HCT116 (cell line): ENCODE measurements around the gene DAAM2. TPM values are rescaled to one million over a fixed set of nuclear protein-coding genes. Genes with fewer than 3 reads are reported as not detected.

Experiments
- ATAC-seq: fragments of 200-7000 bp; cut with Tn5 transposase; 2 replicates; pipeline ENCODE4 v1.9.1; 2020; ENCODE audit warnings: mild to moderate bottlenecking, moderate library complexity
- BruUV-seq: library from RNA; stranded (reverse); fragments of 400-500 nt; replicated peaks from 2 replicates; lab custom pipeline; 2021; lab: Mats Ljungman, UMichigan
- CTCF ChIA-PET: fragments of 300-600 bp; sonication (Branson Sonifier 250); formaldehyde crosslinking; loops from one replicate; lab custom pipeline; 2021; ENCODE audit warnings: antibody characterized with exemption; lab: Charles Lee
- POLR2A ChIA-PET: fragments of 300-600, 350-600 bp; sonication (Branson Sonifier 250); formaldehyde crosslinking; loops from one replicate; lab custom pipeline; 2021; ENCODE audit warnings: antibody characterized with exemption; lab: Charles Lee
- RAD21 ChIA-PET, 2 experiments: fragments of 300-600 bp; sonication (Branson Sonifier 250); formaldehyde crosslinking; loops; one replicate each; lab custom pipeline; 2023; ENCODE audit warnings: low total read pairs in 2 of 2; ENCODE audit not compliant: uncharacterized antibody in 2 of 2, unreplicated experiment in 2 of 2, low non-redundant PET in 1 of 2; lab: Charles Lee
- DNase-seq: peaks from one replicate; pipeline ENCODE4 v3.0.0-alpha.2; 2010; ENCODE audit warnings: low read depth, low spot score
- H2AFZ ChIP-seq: fragments of 200-600 bp; shearing (Covaris generic), sonication (generic); 2 replicates; pipeline ENCODE4 v1.6.1; 2017; ENCODE audit warnings: low read depth, mixed run types, mixed read lengths, antibody characterized with exemption, low read length; ENCODE audit not compliant: poor library complexity, severe bottlenecking
- H3K27ac ChIP-seq: 2 replicates; pipeline ENCODE4 v1.5.1; 2012; ENCODE audit warnings: low read depth, low read length
- H3K27me3 ChIP-seq: fragments of 200-600 bp; sonication (generic); 2 replicates; pipeline ENCODE4 v1.6.1; 2016; ENCODE audit warnings: mixed run types, low read length, mixed read lengths; ENCODE audit not compliant: insufficient read depth
- H3K36me3 ChIP-seq, 2 experiments: fragments of 200-500 bp in 1 of 2; fragments of 200-600 bp in 1 of 2; sonication (Bioruptor generic) in 1 of 2; sonication (generic) in 1 of 2; 2 replicates each; pipeline versions ENCODE4 v1.5.1 to v1.6.1; 2014 to 2016; ENCODE audit warnings: low read length in 2 of 2, inconsistent platforms in 1 of 2, mixed read lengths in 1 of 2, mixed run types in 1 of 2; ENCODE audit not compliant: insufficient read depth in 2 of 2, control insufficient read depth in 1 of 2
- H3K4me1 ChIP-seq, 2 experiments: fragments of 200-600 bp in 1 of 2; sonication (generic) in 1 of 2; 2 replicates each; pipeline versions ENCODE4 v1.5.1 to v1.6.1; 2012 to 2017; ENCODE audit warnings: low read length in 2 of 2, inconsistent platforms in 1 of 2, mild to moderate bottlenecking in 1 of 2, mixed read lengths in 1 of 2, mixed run types in 1 of 2, moderate library complexity in 1 of 2; ENCODE audit not compliant: insufficient read depth in 2 of 2, control insufficient read depth in 1 of 2
- H3K4me2 ChIP-seq: fragments of 200-600 bp; sonication (generic); 2 replicates; pipeline ENCODE4 v1.6.1; 2017; ENCODE audit warnings: mixed run types, low read length, mixed read lengths
- H3K4me3 ChIP-seq, 2 experiments: fragments of 200-600 bp in 1 of 2; sonication (generic) in 1 of 2; replicated peaks in 1 of 2; 2 replicates each; pipeline ENCODE4 v1.5.1; 2011 to 2016; ENCODE audit warnings: low read length in 2 of 2, control low read depth in 1 of 2, low read depth in 1 of 2, mild to moderate bottlenecking in 1 of 2, mixed read lengths in 1 of 2, mixed run types in 1 of 2
- H3K79me2 ChIP-seq: fragments of 200-600 bp; sonication (generic); 2 replicates; pipeline ENCODE4 v1.6.1; 2017; ENCODE audit warnings: mild to moderate bottlenecking, mixed run types, low read length, moderate library complexity, mixed read lengths; ENCODE audit not compliant: insufficient read depth
- H3K9ac ChIP-seq: fragments of 200-600 bp; sonication (generic); 2 replicates; pipeline ENCODE4 v1.6.1; 2016; ENCODE audit warnings: low read length, mixed read lengths
- H3K9me2 ChIP-seq: fragments of 200-600 bp; sonication (generic), shearing (Covaris generic); 2 replicates; pipeline ENCODE4 v1.6.1; 2017; ENCODE audit warnings: mixed run types, mild to moderate bottlenecking, moderate library complexity; ENCODE audit not compliant: insufficient read depth
- H3K9me3 ChIP-seq, 2 experiments: fragments of 200-500 bp in 1 of 2; fragments of 200-600 bp in 1 of 2; sonication (Bioruptor generic) in 1 of 2; sonication (generic) in 1 of 2; 2 replicates each; pipeline ENCODE4 v1.6.1; 2014 to 2017; ENCODE audit warnings: low read length in 2 of 2, mixed read lengths in 2 of 2, inconsistent platforms in 1 of 2, low read depth in 1 of 2, mild to moderate bottlenecking in 1 of 2, mixed run types in 1 of 2, moderate library complexity in 1 of 2; ENCODE audit not compliant: control insufficient read depth in 1 of 2, insufficient read depth in 1 of 2
- H4K20me1 ChIP-seq: fragments of 200-600 bp; sonication (generic), shearing (Covaris generic); 2 replicates; pipeline ENCODE4 v1.6.1; 2017; ENCODE audit warnings: mixed run types, mild to moderate bottlenecking, moderate library complexity; ENCODE audit not compliant: insufficient read depth
- CBX3 ChIP-seq: IDR thresholded peaks from 2 replicates; pipeline ENCODE4 v1.6.1; 2012; ENCODE audit warnings: low read depth
- CEBPB ChIP-seq: IDR thresholded peaks from 2 replicates; pipeline ENCODE4 v1.6.1; 2012; ENCODE audit warnings: low read depth
- EGR1 ChIP-seq: IDR thresholded peaks from 2 replicates; pipeline ENCODE4 v1.6.1; 2012; ENCODE audit warnings: low read depth
- ELF1 ChIP-seq: IDR thresholded peaks from 2 replicates; pipeline ENCODE4 v1.6.1; 2012; ENCODE audit warnings: low read depth, borderline replicate concordance
- EZH2 ChIP-seq: fragments of 200-600 bp; sonication (generic); IDR thresholded peaks from 2 replicates; pipeline ENCODE4 v1.6.1; 2017; ENCODE audit warnings: antibody characterized with exemption, mixed run types
- EZH2phosphoT487 ChIP-seq: fragments of 200-600 bp; IDR thresholded peaks from 2 replicates; pipeline ENCODE4 v1.6.1; 2018; ENCODE audit warnings: antibody characterized with exemption, borderline replicate concordance
- FOSL1 ChIP-seq: IDR thresholded peaks from 2 replicates; pipeline ENCODE4 v1.6.1; 2012; ENCODE audit warnings: low read depth
- POLR2AphosphoS5 ChIP-seq: IDR thresholded peaks from 2 replicates; pipeline ENCODE4 v1.6.1; 2011; ENCODE audit warnings: mild to moderate bottlenecking, low read depth, low read length, moderate library complexity
- SIN3A ChIP-seq: IDR thresholded peaks from 2 replicates; pipeline ENCODE4 v1.6.1; 2012; ENCODE audit warnings: low read depth
- SRF ChIP-seq: IDR thresholded peaks from 2 replicates; pipeline ENCODE4 v1.6.1; 2012; ENCODE audit warnings: low read depth
- YY1 ChIP-seq: IDR thresholded peaks from 2 replicates; pipeline ENCODE4 v1.6.1; 2011; ENCODE audit warnings: low read length, low read depth, moderate library complexity, mild to moderate bottlenecking; ENCODE audit not compliant: insufficient replicate concordance; ENCODE audit errors: extremely low read depth
- intact Hi-C: fragments of 100-400 bp; cut with micrococcal nuclease; formaldehyde crosslinking; loops from 2 replicates; pipeline ENCODE4 v1.10.0; 2022
- total RNA-seq: library from RNA; stranded (reverse); gene quantifications from one replicate; pipeline ENCODE4 v1.2.1, GENCODE V29; 2021; ENCODE audit not compliant: unreplicated experiment
- TF ChIP-seq, protein P1 (sequence below), 3 experiments: fragments of 200-600 bp in 1 of 3; sonication (generic) in 1 of 3; IDR thresholded peaks in 2 of 3; conservative IDR thresholded peaks in 1 of 3; 2 replicates each; pipeline ENCODE4 v1.5.1; 2012 to 2017; ENCODE audit warnings: low read depth in 2 of 3, low read length in 2 of 3, antibody characterized with exemption in 1 of 3, borderline replicate concordance in 1 of 3, control low read depth in 1 of 3, mild to moderate bottlenecking in 1 of 3, mixed read lengths in 1 of 3, mixed run types in 1 of 3, moderate library complexity in 1 of 3; ENCODE audit not compliant: insufficient read depth in 1 of 3
- TF ChIP-seq, protein P2 (sequence below): IDR thresholded peaks from 2 replicates; pipeline ENCODE4 v1.6.1; 2011; ENCODE audit warnings: mild to moderate bottlenecking, low read length, moderate library complexity; ENCODE audit not compliant: insufficient replicate concordance; ENCODE audit errors: extremely low read depth
- TF ChIP-seq, protein P3 (sequence below): IDR thresholded peaks from 2 replicates; pipeline ENCODE4 v1.6.1; 2012; ENCODE audit warnings: low read depth

Gene DAAM2
- total RNA-seq, 1 experiment from 2014 or later, result not detected

DNA sequence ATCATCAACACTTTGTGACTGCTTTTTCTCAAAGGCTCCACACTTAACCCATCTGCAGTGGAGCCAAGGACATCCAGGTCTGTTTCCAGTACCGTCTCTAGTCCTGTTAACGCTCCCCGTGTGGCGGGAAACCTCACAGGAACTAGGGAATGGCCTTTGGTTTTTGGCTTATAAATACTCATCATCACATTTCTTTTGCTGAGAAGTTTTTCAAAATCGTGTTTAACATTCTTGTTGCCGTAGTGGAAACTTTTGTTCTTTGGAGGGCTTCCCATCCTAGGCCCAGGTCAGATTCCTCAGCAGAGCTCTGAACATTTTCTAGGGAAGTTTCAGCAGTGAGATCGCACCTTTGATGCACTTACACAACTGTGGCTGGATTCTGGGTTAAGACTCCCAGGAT is 24.6 kb downstream of the DAAM2 start:
- ChIA-PET POLR2A (no interaction called here), CTCF (no interaction called here), RAD21 (no interaction called here)
- DNase-seq (no peak), ATAC-seq (no peak)
- H3K9me2 ChIP-seq, result no peaks in the 10 kb centered on the region
- H4K20me1 ChIP-seq, result no peaks in the 10 kb centered on the region
- H3K4me3 ChIP-seq, result no peak overlapping the region
- no peak overlapping the region for H2AFZ ChIP-seq
- no peaks in the 10 kb centered on the region for H3K36me3 ChIP-seq
- H3K27me3 ChIP-seq, result peaks cover 42% of the 10 kb centered on the region
- H3K9me3 ChIP-seq, result no peaks in the 10 kb centered on the region
- H3K9ac ChIP-seq, result no peak overlapping the region
- H3K79me2 ChIP-seq, result no peaks in the 10 kb centered on the region
- intact Hi-C loops, result no loop called here
- TF ChIP-seq, protein P1, sequence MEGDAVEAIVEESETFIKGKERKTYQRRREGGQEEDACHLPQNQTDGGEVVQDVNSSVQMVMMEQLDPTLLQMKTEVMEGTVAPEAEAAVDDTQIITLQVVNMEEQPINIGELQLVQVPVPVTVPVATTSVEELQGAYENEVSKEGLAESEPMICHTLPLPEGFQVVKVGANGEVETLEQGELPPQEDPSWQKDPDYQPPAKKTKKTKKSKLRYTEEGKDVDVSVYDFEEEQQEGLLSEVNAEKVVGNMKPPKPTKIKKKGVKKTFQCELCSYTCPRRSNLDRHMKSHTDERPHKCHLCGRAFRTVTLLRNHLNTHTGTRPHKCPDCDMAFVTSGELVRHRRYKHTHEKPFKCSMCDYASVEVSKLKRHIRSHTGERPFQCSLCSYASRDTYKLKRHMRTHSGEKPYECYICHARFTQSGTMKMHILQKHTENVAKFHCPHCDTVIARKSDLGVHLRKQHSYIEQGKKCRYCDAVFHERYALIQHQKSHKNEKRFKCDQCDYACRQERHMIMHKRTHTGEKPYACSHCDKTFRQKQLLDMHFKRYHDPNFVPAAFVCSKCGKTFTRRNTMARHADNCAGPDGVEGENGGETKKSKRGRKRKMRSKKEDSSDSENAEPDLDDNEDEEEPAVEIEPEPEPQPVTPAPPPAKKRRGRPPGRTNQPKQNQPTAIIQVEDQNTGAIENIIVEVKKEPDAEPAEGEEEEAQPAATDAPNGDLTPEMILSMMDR (IDR thresholded peaks at IDR 0.05 in 2 of 3, conservative IDR thresholded peaks at IDR 0.05 in 1 of 3; ENCODE audit: borderline replicate concordance in 1 of 3, insufficient read depth in 1 of 3, low read depth in 2 of 3, low read length in 2 of 3), result no peak
- TF ChIP-seq ELF1 (no peak), SIN3A (no peak), CEBPB (no peak)
- TF ChIP-seq, all 23 proteins: peak for 0
- BruUV-seq, result no TSS peak
- Histone ChIP-seq H3K27ac (no peak overlapping the region), H3K4me2 (no peak overlapping the region), H3K4me1 (no peaks in the 10 kb centered on the region)

DNA sequence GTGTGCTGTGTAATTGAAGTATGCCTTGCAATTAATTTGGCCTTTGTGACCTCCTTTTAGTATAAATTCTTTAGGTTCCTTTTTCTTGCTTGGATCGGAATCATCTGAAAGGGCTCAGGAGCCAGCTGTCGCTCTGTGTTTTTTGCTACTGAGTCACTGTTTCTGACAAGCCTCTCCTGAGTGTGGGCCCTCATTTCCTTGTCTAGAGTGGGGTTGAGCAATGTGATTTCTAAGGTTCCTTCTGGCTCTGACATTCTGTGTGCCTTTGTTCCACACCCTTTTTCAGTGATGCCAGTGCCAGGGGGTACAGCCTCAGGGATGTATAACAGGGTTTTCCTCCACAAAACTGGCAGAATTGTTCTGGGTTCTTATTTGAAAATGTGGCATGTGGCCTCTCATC is 26.5 kb downstream of the DAAM2 start:
- H4K20me1 ChIP-seq, result no peaks in the 10 kb centered on the region
- POLR2A ChIA-PET, result no interaction called here
- RAD21 ChIA-PET, result no interaction called here
- TF ChIP-seq EZH2phosphoT487 (no peak), CEBPB (no peak), SRF (no peak), ELF1 (no peak), YY1 (no peak), CBX3 (no peak), EGR1 (no peak), FOSL1 (no peak), EZH2 (no peak), POLR2AphosphoS5 (no peak)
- TF ChIP-seq, protein P2, sequence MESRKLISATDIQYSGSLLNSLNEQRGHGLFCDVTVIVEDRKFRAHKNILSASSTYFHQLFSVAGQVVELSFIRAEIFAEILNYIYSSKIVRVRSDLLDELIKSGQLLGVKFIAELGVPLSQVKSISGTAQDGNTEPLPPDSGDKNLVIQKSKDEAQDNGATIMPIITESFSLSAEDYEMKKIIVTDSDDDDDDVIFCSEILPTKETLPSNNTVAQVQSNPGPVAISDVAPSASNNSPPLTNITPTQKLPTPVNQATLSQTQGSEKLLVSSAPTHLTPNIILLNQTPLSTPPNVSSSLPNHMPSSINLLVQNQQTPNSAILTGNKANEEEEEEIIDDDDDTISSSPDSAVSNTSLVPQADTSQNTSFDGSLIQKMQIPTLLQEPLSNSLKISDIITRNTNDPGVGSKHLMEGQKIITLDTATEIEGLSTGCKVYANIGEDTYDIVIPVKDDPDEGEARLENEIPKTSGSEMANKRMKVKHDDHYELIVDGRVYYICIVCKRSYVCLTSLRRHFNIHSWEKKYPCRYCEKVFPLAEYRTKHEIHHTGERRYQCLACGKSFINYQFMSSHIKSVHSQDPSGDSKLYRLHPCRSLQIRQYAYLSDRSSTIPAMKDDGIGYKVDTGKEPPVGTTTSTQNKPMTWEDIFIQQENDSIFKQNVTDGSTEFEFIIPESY, result no peak
- TF ChIP-seq, protein P3, sequence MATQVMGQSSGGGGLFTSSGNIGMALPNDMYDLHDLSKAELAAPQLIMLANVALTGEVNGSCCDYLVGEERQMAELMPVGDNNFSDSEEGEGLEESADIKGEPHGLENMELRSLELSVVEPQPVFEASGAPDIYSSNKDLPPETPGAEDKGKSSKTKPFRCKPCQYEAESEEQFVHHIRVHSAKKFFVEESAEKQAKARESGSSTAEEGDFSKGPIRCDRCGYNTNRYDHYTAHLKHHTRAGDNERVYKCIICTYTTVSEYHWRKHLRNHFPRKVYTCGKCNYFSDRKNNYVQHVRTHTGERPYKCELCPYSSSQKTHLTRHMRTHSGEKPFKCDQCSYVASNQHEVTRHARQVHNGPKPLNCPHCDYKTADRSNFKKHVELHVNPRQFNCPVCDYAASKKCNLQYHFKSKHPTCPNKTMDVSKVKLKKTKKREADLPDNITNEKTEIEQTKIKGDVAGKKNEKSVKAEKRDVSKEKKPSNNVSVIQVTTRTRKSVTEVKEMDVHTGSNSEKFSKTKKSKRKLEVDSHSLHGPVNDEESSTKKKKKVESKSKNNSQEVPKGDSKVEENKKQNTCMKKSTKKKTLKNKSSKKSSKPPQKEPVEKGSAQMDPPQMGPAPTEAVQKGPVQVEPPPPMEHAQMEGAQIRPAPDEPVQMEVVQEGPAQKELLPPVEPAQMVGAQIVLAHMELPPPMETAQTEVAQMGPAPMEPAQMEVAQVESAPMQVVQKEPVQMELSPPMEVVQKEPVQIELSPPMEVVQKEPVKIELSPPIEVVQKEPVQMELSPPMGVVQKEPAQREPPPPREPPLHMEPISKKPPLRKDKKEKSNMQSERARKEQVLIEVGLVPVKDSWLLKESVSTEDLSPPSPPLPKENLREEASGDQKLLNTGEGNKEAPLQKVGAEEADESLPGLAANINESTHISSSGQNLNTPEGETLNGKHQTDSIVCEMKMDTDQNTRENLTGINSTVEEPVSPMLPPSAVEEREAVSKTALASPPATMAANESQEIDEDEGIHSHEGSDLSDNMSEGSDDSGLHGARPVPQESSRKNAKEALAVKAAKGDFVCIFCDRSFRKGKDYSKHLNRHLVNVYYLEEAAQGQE, result no peak

More for the DNA sequence above, 26.5 kb downstream of the DAAM2 start:
- Histone ChIP-seq H2AFZ (no peak overlapping the region), H3K9me3 (no peaks in the 10 kb centered on the region), H3K4me1 (no peaks in the 10 kb centered on the region), H3K9ac (no peak overlapping the region), H3K27me3 (peaks cover 24% of the 10 kb centered on the region), H3K36me3 (no peaks in the 10 kb centered on the region), H3K4me2 (no peak overlapping the region), H3K9me2 (no peaks in the 10 kb centered on the region), H3K79me2 (no peaks in the 10 kb centered on the region), H3K27ac (no peak overlapping the region), H3K4me3 (no peak overlapping the region)
- intact Hi-C loops, result no loop called here
- ATAC-seq (no peak), DNase-seq (no peak)
- CTCF ChIA-PET, result no interaction called here
- BruUV-seq, result no TSS peak
